H1 (cell line): Measurements from ENCODE around the gene NPM1.

Experiments
- CHD2 ChIP-seq: IDR thresholded peaks from 2 replicates; pipeline ENCODE4 v1.6.1; 2012; ENCODE audit warnings: low read length, improper control_type of control experiment
- EP300 ChIP-seq, 2 experiments: IDR thresholded peaks; 1 replicate in 1 of 2; 2 replicates in 1 of 2; pipeline ENCODE4 v1.6.1; 2011 to 2012; ENCODE audit warnings: low read depth in 2 of 2, low read length in 2 of 2, mild to moderate bottlenecking in 2 of 2, borderline replicate concordance in 1 of 2, inconsistent platforms in 1 of 2, moderate library complexity in 1 of 2
- EZH2 ChIP-seq: fragments of 200-600 bp; sonication (generic); IDR thresholded peaks from 2 replicates; pipeline ENCODE4 v1.7.1; 2012; ENCODE audit warnings: low read depth, mild to moderate bottlenecking, moderate library complexity, low read length, inconsistent platforms; ENCODE audit not compliant: severe bottlenecking
- GABPA ChIP-seq: IDR thresholded peaks from 2 replicates; pipeline ENCODE4 v1.6.1; 2011; ENCODE audit warnings: mild to moderate bottlenecking, low read length, moderate library complexity, borderline replicate concordance; ENCODE audit not compliant: insufficient read depth
- TF ChIP-seq, protein P1 (sequence below), 3 experiments: IDR thresholded peaks; 1 replicate in 2 of 3; 2 replicates in 1 of 3; pipeline versions ENCODE4 v1.5.1 to v1.6.1; 2011; ENCODE audit warnings: low read length in 3 of 3, mild to moderate bottlenecking in 3 of 3, inconsistent platforms in 2 of 3, low read depth in 1 of 3, moderate library complexity in 1 of 3; ENCODE audit not compliant: insufficient read depth in 1 of 3; ENCODE audit errors: control extremely low read depth in 1 of 3
- TF ChIP-seq, protein P2 (sequence below): IDR thresholded peaks from 2 replicates; pipeline ENCODE4 v1.6.1; 2012; ENCODE audit warnings: inconsistent platforms

DNA sequence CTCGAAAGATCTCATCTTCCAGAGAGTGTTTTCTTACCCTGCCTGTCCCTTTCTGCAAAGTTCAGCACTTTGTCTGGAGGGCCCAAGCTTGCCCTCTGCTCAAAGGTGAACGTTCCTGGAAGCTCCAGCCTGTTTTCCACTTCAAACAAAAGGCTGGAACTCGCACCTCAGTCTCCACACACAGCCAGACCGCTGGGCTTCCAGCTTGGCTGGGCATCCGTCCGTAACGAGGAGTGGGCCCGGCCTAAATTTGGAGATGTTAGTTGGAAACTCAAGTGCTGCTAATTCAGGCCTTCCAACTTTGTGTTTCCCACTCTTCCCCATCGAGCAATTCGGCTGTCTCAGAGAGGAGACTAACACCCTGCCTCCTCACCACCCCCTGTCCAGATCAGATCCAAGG lies 66.9 kb downstream of the NPM1 start:
- TF ChIP-seq, protein P1, sequence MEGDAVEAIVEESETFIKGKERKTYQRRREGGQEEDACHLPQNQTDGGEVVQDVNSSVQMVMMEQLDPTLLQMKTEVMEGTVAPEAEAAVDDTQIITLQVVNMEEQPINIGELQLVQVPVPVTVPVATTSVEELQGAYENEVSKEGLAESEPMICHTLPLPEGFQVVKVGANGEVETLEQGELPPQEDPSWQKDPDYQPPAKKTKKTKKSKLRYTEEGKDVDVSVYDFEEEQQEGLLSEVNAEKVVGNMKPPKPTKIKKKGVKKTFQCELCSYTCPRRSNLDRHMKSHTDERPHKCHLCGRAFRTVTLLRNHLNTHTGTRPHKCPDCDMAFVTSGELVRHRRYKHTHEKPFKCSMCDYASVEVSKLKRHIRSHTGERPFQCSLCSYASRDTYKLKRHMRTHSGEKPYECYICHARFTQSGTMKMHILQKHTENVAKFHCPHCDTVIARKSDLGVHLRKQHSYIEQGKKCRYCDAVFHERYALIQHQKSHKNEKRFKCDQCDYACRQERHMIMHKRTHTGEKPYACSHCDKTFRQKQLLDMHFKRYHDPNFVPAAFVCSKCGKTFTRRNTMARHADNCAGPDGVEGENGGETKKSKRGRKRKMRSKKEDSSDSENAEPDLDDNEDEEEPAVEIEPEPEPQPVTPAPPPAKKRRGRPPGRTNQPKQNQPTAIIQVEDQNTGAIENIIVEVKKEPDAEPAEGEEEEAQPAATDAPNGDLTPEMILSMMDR (IDR thresholded peaks at IDR 0.05; ENCODE audit: control extremely low read depth in 1 of 3, insufficient read depth in 1 of 3, low read depth in 1 of 3, low read length in 3 of 3), result no peak
- TF ChIP-seq, protein P2, sequence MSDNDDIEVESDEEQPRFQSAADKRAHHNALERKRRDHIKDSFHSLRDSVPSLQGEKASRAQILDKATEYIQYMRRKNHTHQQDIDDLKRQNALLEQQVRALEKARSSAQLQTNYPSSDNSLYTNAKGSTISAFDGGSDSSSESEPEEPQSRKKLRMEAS, result no peak
- TF ChIP-seq EZH2 (no peak), GABPA (no peak), CHD2 (no peak), EP300 (IDR thresholded peaks at IDR 0.05; ENCODE audit: borderline replicate concordance in 1 of 2, low read depth in 2 of 2, low read length in 2 of 2) (no peak)
